ENCODE measurements around the gene VANGL2. TPM values are rescaled to one million over a fixed set of nuclear protein-coding genes. Genes with fewer than 3 reads are reported as not detected.

VANGL2 gene
- total RNA-seq, 1 donor from 2014 or later: 2.1 TPM

GRCh38 chr1:160398823-160399222 lies 1.5 kb upstream of the VANGL2 start:
- Histone ChIP-seq H3K27me3 (ENCODE audit: low read depth) (peaks cover 15% of the 10 kb centered on the region), H3K9me3 (replicated peaks) (no peaks in the 10 kb centered on the region), H3K4me3 (no peak overlapping the region), H3K36me3 (no peaks in the 10 kb centered on the region), H3K27ac (replicated peaks) (no peak overlapping the region), H3K4me1 (peaks cover 43% of the 10 kb centered on the region)
- intact Hi-C loops (cut with micrococcal nuclease): no loop called here
- TF ChIP-seq, protein P1, sequence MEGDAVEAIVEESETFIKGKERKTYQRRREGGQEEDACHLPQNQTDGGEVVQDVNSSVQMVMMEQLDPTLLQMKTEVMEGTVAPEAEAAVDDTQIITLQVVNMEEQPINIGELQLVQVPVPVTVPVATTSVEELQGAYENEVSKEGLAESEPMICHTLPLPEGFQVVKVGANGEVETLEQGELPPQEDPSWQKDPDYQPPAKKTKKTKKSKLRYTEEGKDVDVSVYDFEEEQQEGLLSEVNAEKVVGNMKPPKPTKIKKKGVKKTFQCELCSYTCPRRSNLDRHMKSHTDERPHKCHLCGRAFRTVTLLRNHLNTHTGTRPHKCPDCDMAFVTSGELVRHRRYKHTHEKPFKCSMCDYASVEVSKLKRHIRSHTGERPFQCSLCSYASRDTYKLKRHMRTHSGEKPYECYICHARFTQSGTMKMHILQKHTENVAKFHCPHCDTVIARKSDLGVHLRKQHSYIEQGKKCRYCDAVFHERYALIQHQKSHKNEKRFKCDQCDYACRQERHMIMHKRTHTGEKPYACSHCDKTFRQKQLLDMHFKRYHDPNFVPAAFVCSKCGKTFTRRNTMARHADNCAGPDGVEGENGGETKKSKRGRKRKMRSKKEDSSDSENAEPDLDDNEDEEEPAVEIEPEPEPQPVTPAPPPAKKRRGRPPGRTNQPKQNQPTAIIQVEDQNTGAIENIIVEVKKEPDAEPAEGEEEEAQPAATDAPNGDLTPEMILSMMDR (IDR thresholded peaks at IDR 0.05; ENCODE audit: borderline replicate concordance): no peak
- no peak for DNase-seq

GRCh38 chr1:160399544-160400222 lies 681 bp upstream of the VANGL2 start:
- Histone ChIP-seq H3K36me3 (no peaks in the 10 kb centered on the region), H3K9me3 (replicated peaks) (no peaks in the 10 kb centered on the region), H3K27ac (replicated peaks) (peak overlapping the region; percentile 44), H3K4me1 (peaks cover 49% of the 10 kb centered on the region), H3K27me3 (ENCODE audit: low read depth) (peaks cover 8% of the 10 kb centered on the region), H3K4me3 (peak overlapping the region; percentile 83)
- TF ChIP-seq, protein P1 (IDR thresholded peaks at IDR 0.05; ENCODE audit: borderline replicate concordance): no peak
- DNase-seq: no peak
- intact Hi-C loops (cut with micrococcal nuclease): no loop called here

DNA sequence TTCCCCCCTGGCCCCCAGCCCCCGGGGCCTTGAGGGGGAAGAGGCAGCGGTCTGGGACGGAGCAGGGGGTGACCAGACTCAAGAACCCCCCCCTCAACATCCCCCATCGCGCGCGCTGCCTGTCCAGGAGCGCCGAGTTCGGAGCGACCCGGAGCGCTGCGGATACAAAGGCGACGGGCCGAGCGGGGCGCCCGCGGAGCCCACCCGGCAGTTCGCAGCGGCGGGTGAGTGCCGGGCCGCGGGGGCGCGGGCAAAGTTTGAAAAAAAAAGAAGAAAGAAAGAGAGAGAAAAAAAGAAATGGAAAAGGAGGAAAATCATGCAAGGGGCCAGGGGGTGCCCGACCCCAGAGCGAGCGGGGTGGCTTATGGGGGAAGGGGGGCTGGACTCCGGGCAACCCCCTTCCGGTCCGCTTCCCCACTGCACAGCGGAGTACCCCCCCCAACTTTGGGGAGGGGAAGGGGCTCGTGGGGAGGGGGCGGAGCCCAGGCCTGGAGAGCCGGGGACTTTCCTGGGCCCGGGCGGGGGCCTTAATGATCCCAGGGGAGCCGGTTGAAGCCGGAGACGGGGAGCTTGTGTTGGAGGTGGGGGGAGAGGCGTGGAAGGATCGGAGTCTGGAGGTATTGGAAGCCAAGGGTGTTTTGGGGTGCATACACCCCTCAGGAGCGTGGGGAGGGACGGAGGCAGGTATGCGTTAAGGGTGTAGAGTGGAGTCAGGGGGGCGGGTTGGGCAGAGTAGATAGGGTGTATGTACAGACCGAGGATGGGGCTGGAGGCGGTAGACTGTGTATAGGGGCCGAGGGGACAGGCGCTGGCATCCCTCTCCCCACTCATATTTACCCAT lies 502 bp downstream of the VANGL2 start:
- Histone ChIP-seq H3K4me3 (peak overlapping the region; percentile 83), H3K4me1 (peaks cover 55% of the 10 kb centered on the region), H3K36me3 (no peaks in the 10 kb centered on the region), H3K27ac (replicated peaks) (peak overlapping the region; percentile 44), H3K27me3 (ENCODE audit: low read depth) (peaks cover 6% of the 10 kb centered on the region), H3K9me3 (replicated peaks) (no peaks in the 10 kb centered on the region)
- intact Hi-C loops (cut with micrococcal nuclease): no loop called here
- TF ChIP-seq, protein P1 (IDR thresholded peaks at IDR 0.05; ENCODE audit: borderline replicate concordance): no peak
- DNase-seq: no peak

DNA sequence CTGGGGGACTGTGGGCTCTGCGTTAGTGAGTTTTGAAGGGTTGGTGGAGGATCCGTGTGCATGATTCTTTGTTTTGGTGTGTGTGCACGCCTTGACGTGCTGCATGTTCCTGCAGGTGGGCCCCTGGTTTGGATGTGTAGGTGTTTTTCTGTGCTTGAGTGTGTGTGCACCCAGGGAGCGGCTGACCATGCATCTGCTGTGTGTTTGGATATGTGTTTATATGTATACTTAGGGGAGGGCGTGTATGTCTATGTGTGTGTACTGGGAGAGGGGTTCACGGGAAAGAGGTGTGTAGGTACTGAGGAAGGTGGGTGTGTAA lies 1.1 kb downstream of the VANGL2 start:
- TF ChIP-seq, protein P1 (IDR thresholded peaks at IDR 0.05; ENCODE audit: borderline replicate concordance): no peak
- H3K36me3 ChIP-seq: no peaks in the 10 kb centered on the region
- no peak for DNase-seq
- H3K9me3 ChIP-seq (replicated peaks): no peaks in the 10 kb centered on the region
- peaks cover 55% of the 10 kb centered on the region for H3K4me1 ChIP-seq
- intact Hi-C loops (cut with micrococcal nuclease): no loop called here
- H3K4me3 ChIP-seq: peak overlapping the region; percentile 83
- H3K27me3 ChIP-seq (ENCODE audit: low read depth): peaks cover 6% of the 10 kb centered on the region
- H3K27ac ChIP-seq (replicated peaks): no peak overlapping the region

- Histone ChIP-seq H3K27me3 (ENCODE audit: low read depth) (peaks cover 6% of the 10 kb centered on the region), H3K27ac (replicated peaks) (peak overlapping the region; percentile 36), H3K36me3 (no peaks in the 10 kb centered on the region), H3K4me1 (peaks cover 55% of the 10 kb centered on the region), H3K4me3 (peak overlapping the region; percentile 83), H3K9me3 (replicated peaks) (no peaks in the 10 kb centered on the region)
- no peak for DNase-seq
- TF ChIP-seq, protein P1 (IDR thresholded peaks at IDR 0.05; ENCODE audit: borderline replicate concordance): no peak
- intact Hi-C loops (cut with micrococcal nuclease): no loop called here
Observed at GRCh38 chr1:160402001-160402795, 1.8 kb downstream of the VANGL2 start.
